HEK293T (cell line): Measurements from ENCODE around the gene SH3RF3.

Source experiments
- CTCF ChIA-PET: fragments of 350-600 bp; formaldehyde crosslinking; extraction: SDS; loops from one replicate; lab custom pipeline; 2021; ENCODE audit warnings: antibody characterized with exemption, inconsistent platforms; lab: Yijun Ruan, JAX
- POLR2A ChIA-PET: fragments of 350-600 bp; formaldehyde crosslinking; extraction: SDS; loops from one replicate; lab custom pipeline; 2020; ENCODE audit warnings: antibody characterized with exemption, inconsistent platforms; lab: Yijun Ruan, JAX
- DNase-seq: peaks from one replicate; pipeline ENCODE4 v3.0.0; 2012; ENCODE audit warnings: mixed read lengths; ENCODE audit errors: extremely low spot score
- ARNT ChIP-seq: fragments of 450-650 bp; IDR thresholded peaks from 2 replicates; pipeline ENCODE4 v1.6.1; 2017; ENCODE audit warnings: mild to moderate bottlenecking
- BHLHE40 ChIP-seq: fragments of 450-650 bp; IDR thresholded peaks from 2 replicates; pipeline ENCODE4 v1.6.1; 2016; ENCODE audit warnings: mild to moderate bottlenecking, moderate library complexity, borderline replicate concordance
- CTBP1 ChIP-seq: fragments of 450-650 bp; IDR thresholded peaks from 2 replicates; pipeline ENCODE4 v1.6.1; 2016; ENCODE audit warnings: borderline replicate concordance
- ELF4 ChIP-seq: fragments of 450-650 bp; IDR thresholded peaks from 2 replicates; pipeline ENCODE4 v1.6.1; 2017; ENCODE audit warnings: antibody characterized with exemption
- FOXA1 ChIP-seq: fragments of 450-650 bp; IDR thresholded peaks from 2 replicates; pipeline ENCODE4 v1.6.1; 2016; ENCODE audit warnings: mild to moderate bottlenecking
- FOXK2 ChIP-seq: fragments of 450-650 bp; IDR thresholded peaks from 2 replicates; pipeline ENCODE4 v1.6.1; 2016; ENCODE audit warnings: mild to moderate bottlenecking
- FOXM1 ChIP-seq: fragments of 450-650 bp; IDR thresholded peaks from 2 replicates; pipeline ENCODE4 v1.6.1; 2017; ENCODE audit warnings: mild to moderate bottlenecking, borderline replicate concordance
- HDGF ChIP-seq: fragments of 450-650 bp; IDR thresholded peaks from 2 replicates; pipeline ENCODE4 v1.6.1; 2017; ENCODE audit warnings: antibody characterized with exemption, borderline replicate concordance
- L3MBTL2 ChIP-seq: fragments of 450-650 bp; conservative IDR thresholded peaks from 2 replicates; pipeline ENCODE4 v1.6.1; 2016; ENCODE audit warnings: mild to moderate bottlenecking
- LEF1 ChIP-seq: fragments of 450-650 bp; IDR thresholded peaks from 2 replicates; pipeline ENCODE4 v1.6.1; 2017; ENCODE audit warnings: mild to moderate bottlenecking, borderline replicate concordance
- NFRKB ChIP-seq: fragments of 450-650 bp; IDR thresholded peaks from 2 replicates; pipeline ENCODE4 v1.6.1; 2016; ENCODE audit warnings: mild to moderate bottlenecking, moderate library complexity
- SP1 ChIP-seq: fragments of 450-650 bp; IDR thresholded peaks from 2 replicates; pipeline ENCODE4 v1.6.1; 2017
- SUZ12 ChIP-seq: fragments of 450-650 bp; IDR thresholded peaks from 2 replicates; pipeline ENCODE4 v1.6.1; 2016; ENCODE audit warnings: mild to moderate bottlenecking
- TARDBP ChIP-seq: fragments of 450-650 bp; IDR thresholded peaks from 2 replicates; pipeline ENCODE4 v1.6.1; 2016
- ZNF384 ChIP-seq: fragments of 450-650 bp; IDR thresholded peaks from 2 replicates; pipeline ENCODE4 v1.6.1; 2016
- TF ChIP-seq, protein P1 (sequence below): fragments of 450-650 bp; IDR thresholded peaks from 2 replicates; pipeline ENCODE4 v1.6.1; 2016

SH3RF3 gene

DNA sequence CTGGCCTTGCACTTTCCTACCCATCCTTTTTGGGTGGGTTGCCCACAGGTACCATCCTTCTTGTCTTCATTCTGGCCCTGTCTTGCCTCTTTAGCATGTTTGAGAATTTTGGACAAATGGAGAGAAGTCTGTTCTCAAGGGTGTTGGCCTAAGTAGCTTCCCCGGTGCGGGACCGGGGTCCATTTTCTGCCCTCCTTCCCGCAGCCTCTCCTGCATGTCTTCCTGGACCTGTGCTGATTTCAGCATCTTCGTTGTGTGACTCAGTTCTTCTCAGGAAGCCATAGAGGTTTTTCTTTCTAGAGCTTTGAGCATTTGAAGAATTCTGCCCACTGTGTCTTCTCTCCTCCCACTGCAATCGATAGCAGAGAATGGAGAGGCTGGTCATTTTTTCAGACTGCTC lies 172.7 kb downstream of the SH3RF3 start:
- TF ChIP-seq TARDBP (no peak), HDGF (no peak), FOXK2 (no peak), L3MBTL2 (no peak), NFRKB (no peak), FOXA1 (no peak), LEF1 (no peak), ARNT (no peak), SUZ12 (no peak), BHLHE40 (no peak), CTBP1 (no peak)
- TF ChIP-seq, protein P1, sequence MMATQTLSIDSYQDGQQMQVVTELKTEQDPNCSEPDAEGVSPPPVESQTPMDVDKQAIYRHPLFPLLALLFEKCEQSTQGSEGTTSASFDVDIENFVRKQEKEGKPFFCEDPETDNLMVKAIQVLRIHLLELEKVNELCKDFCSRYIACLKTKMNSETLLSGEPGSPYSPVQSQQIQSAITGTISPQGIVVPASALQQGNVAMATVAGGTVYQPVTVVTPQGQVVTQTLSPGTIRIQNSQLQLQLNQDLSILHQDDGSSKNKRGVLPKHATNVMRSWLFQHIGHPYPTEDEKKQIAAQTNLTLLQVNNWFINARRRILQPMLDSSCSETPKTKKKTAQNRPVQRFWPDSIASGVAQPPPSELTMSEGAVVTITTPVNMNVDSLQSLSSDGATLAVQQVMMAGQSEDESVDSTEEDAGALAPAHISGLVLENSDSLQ = no peak
- ChIA-PET POLR2A (no interaction called here), CTCF (no interaction called here)
- DNase-seq = no peak

DNA sequence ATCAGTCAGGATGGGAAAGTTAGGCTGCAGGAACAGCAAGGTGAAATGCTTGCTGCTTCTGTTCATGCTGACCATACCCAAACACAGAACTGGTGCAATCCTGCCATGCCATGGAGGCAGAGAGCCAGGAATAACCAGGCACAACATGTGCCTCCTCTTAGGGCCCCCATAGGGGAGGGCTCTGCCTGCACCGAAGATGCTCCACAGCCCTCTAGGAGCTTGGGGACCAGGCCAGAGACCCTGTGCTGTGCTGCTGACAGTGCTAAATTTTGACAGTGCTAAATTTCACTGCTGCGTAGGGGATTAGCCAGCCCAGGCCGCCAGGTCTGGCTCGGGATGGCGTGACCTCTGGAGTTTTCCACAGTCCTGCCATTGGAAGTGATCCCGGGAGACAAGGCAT lies 173.3 kb downstream of the SH3RF3 start:
- TF ChIP-seq ARNT (no peak), LEF1 (no peak), SUZ12 (no peak), ELF4 (no peak), CTBP1 (no peak), BHLHE40 (no peak)
- TF ChIP-seq, protein P1 = no peak
- CTCF ChIA-PET = no interaction called here
- POLR2A ChIA-PET = no interaction called here
- DNase-seq = no peak

DNA sequence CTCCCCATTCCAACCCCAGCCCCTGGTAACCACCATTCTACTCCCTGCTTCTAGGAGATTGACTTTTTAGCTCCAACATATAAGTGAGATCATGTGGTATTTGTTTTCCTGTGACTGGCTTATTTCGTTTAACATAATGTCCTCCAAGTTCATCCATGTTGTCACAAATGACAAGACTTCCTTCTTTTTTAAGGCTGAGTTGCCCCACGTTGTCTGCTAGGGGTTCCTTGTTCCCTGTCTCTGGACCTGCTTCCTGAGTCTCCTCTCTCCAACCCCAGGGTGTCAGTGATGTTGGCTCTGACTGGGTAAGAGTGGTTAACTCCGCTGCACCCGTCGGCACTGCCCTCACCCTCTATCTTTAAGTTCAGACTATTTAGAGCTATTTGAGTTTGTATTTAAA lies 175.2 kb downstream of the SH3RF3 start:
- no peak for DNase-seq
- ChIA-PET CTCF (no interaction called here), POLR2A (no interaction called here)
- TF ChIP-seq CTBP1 (no peak), SUZ12 (no peak), BHLHE40 (no peak), FOXA1 (no peak), NFRKB (no peak), ARNT (no peak), SP1 (no peak), ELF4 (no peak), ZNF384 (no peak), TARDBP (no peak), HDGF (no peak), L3MBTL2 (no peak), FOXK2 (no peak), LEF1 (no peak)
- TF ChIP-seq, protein P1 = no peak

DNA sequence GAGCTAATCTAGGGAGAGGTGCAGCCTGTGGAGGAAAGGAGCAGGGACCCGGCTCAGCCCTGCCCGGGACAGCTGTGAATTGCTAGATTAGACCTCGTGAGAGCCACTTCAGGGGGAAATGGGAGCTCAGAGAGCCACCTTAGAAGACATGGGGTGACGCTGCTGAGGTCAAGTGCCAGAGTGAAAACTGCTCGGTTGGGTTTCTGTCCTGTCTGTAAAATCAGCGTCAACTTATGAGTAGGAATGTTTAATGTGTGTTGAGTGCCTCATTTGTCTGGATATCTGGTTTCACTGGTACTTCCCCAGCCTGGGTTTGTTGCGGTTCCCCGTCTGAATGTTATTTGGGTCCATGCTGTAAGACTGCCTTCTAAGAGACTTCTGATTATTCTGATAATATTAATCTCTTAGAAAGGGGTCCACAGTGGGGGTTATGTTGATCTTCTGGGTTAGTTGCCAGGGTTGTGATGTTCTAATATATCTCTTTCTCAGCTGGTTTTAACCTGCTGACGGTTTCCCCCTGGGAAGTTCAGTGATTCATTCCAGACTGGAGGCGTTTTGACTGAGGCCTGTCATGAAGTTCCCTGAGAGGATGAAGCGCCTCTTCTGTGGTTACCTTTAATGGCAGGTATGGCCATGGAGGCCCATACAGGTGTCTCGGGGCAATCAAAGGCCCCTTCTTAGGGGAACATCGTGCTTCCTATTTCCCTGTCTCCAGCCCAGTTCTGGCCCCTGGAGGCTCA lies 175.9 kb downstream of the SH3RF3 start:
- TF ChIP-seq LEF1 (no peak), FOXK2 (no peak), BHLHE40 (no peak), FOXM1 (no peak)
- peak; percentile 27 for DNase-seq
- ChIA-PET CTCF (interaction anchor here (0.7 to 1.0 kb wide), 2 partner anchors 39 to 147 kb away, joined by 3 read pairs; no protein-coding TSS in a partner anchor), POLR2A (no interaction called here)

GRCh38 chr2:109305490-109306167 lies 176.6 kb downstream of the SH3RF3 start:
- no peak for DNase-seq
- CTCF ChIA-PET = interaction anchor here (0.7 to 1.0 kb wide), 2 partner anchors 38 to 208 kb away, joined by 3 read pairs; no protein-coding TSS in a partner anchor
- POLR2A ChIA-PET = no interaction called here
- no peak for TF ChIP-seq SP1
- TF ChIP-seq L3MBTL2 = no peak
- no peak for TF ChIP-seq FOXA1
- no peak for TF ChIP-seq TARDBP
- no peak for TF ChIP-seq BHLHE40
- TF ChIP-seq ARNT = no peak
- no peak for TF ChIP-seq ELF4
- TF ChIP-seq HDGF = no peak
- no peak for TF ChIP-seq FOXM1
- TF ChIP-seq, protein P1 = no peak
- TF ChIP-seq ZNF384 = no peak
